ENCODE results near the gene ARMCX4.

GRCh38 chrX:101482296-101482695 lies 3.0 kb upstream of the ARMCX4 start:
- no peak for TF ChIP-seq POLR2A (IDR thresholded peaks at IDR 0.05; ENCODE audit: low read length)
- no peak for TF ChIP-seq GATA1 (IDR thresholded peaks at IDR 0.05; ENCODE audit: low read depth, low read length)
